ENCODE measurements around the gene SPAG16.
"Not testable (repeated sequence)": the region's sequence is repeated elsewhere in the genome, so short reads cannot be mapped to it uniquely, and the experiment has no call there.

Gene SPAG16

GRCh38 chr2:213678437-213679218 is 394.4 kb downstream of the SPAG16 start:
- Histone ChIP-seq H3K36me3 (ENCODE audit: control insufficient read depth, insufficient read depth, low read length) (no peaks in the 10 kb centered on the region), H3K23ac (ENCODE audit: low read length) (no peak overlapping the region), H3K27ac (ENCODE audit: low read depth, low read length) (no peak overlapping the region), H2BK120ac (ENCODE audit: low read depth, low read length) (no peak overlapping the region), H2BK15ac (replicated peaks; ENCODE audit: low read depth) (no peak overlapping the region), H3K27me3 (ENCODE audit: insufficient read depth, low read length, poor library complexity) (no peaks in the 10 kb centered on the region), H2BK5ac (ENCODE audit: low read length) (no peak overlapping the region), H3K18ac (ENCODE audit: low read length) (no peak overlapping the region), H3K56ac (ENCODE audit: low read length) (no peak overlapping the region), H3K79me1 (ENCODE audit: low read length) (no peaks in the 10 kb centered on the region), H3K4ac (ENCODE audit: low read depth, low read length) (no peak overlapping the region), H4K8ac (ENCODE audit: low read depth, low read length) (no peak overlapping the region), H3K4me2 (ENCODE audit: low read length) (no peak overlapping the region), H3K4me3 (ENCODE audit: low read length) (no peak overlapping the region), H3K4me1 (ENCODE audit: control insufficient read depth, low read depth, low read length) (no peaks in the 10 kb centered on the region), H3K79me2 (ENCODE audit: control insufficient read depth, insufficient read depth, low read length) (no peaks in the 10 kb centered on the region), H3K9ac (ENCODE audit: low read length) (no peak overlapping the region), H4K5ac (ENCODE audit: low read length) (no peak overlapping the region), H2AK5ac (ENCODE audit: low read length) (no peak overlapping the region)
- whole genome bisulfite sequencing (ENCODE audit: extremely low coverage, insufficient coverage, low lambda C conversion rate), result no CpG with 5 or more reads among the region's 6 CpGs
- no peak for DNase-seq

DNA sequence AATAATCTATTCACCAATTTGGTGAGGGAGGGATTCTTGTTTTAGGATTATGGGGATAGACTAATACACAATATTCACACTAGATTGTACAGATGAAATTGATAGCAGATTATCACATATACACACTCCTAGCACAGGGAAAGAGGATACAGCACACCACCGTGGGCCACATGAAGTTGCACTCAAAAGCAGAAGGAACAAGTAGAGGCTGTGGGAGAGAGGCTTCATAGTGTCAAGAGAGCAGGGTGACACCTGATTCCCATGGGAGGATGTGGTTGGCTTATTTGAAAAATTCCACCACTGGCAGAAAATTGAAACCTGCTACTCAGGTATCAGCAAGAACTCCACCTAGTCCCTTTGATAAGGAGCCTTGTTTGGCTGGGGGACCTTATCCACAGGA is 395.6 kb downstream of the SPAG16 start:
- no peaks in the 10 kb centered on the region for H3K4me1 ChIP-seq (ENCODE audit: control insufficient read depth, low read depth, low read length)
- H3K79me2 ChIP-seq (ENCODE audit: control insufficient read depth, insufficient read depth, low read length), result no peaks in the 10 kb centered on the region
- H3K56ac ChIP-seq (ENCODE audit: low read length), result no peak overlapping the region
- H2BK120ac ChIP-seq (ENCODE audit: low read depth, low read length), result no peak overlapping the region
- whole genome bisulfite sequencing (ENCODE audit: extremely low coverage, insufficient coverage, low lambda C conversion rate), result no CpG with 5 or more reads among the region's 1 CpG
- H3K18ac ChIP-seq (ENCODE audit: low read length), result no peak overlapping the region
- no peak overlapping the region for H3K23ac ChIP-seq (ENCODE audit: low read length)
- H2BK5ac ChIP-seq (ENCODE audit: low read length), result no peak overlapping the region
- H3K4ac ChIP-seq (ENCODE audit: low read depth, low read length), result no peak overlapping the region
- no peak overlapping the region for H4K8ac ChIP-seq (ENCODE audit: low read depth, low read length)
- H4K5ac ChIP-seq (ENCODE audit: low read length), result no peak overlapping the region
- no peaks in the 10 kb centered on the region for H3K36me3 ChIP-seq (ENCODE audit: control insufficient read depth, insufficient read depth, low read length)
- H3K27ac ChIP-seq (ENCODE audit: low read depth, low read length), result no peak overlapping the region
- DNase-seq, result no peak
- no peaks in the 10 kb centered on the region for H3K79me1 ChIP-seq (ENCODE audit: low read length)
- H3K27me3 ChIP-seq (ENCODE audit: insufficient read depth, low read length, poor library complexity), result no peaks in the 10 kb centered on the region
- no peak overlapping the region for H3K9ac ChIP-seq (ENCODE audit: low read length)
- H3K4me2 ChIP-seq (ENCODE audit: low read length), result no peak overlapping the region
- H2AK5ac ChIP-seq (ENCODE audit: low read length), result no peak overlapping the region
- H2BK15ac ChIP-seq (replicated peaks; ENCODE audit: low read depth), result no peak overlapping the region
- H3K4me3 ChIP-seq (ENCODE audit: low read length), result no peak overlapping the region

GRCh38 chr2:213682276-213682675 is 398.0 kb downstream of the SPAG16 start:
- Histone ChIP-seq H4K5ac (ENCODE audit: low read length) (no peak overlapping the region), H3K4me2 (ENCODE audit: low read length) (no peak overlapping the region), H3K79me2 (ENCODE audit: control insufficient read depth, insufficient read depth, low read length) (no peaks in the 10 kb centered on the region), H3K4ac (ENCODE audit: low read depth, low read length) (no peak overlapping the region), H3K9ac (ENCODE audit: low read length) (no peak overlapping the region), H3K18ac (ENCODE audit: low read length) (no peak overlapping the region), H4K8ac (ENCODE audit: low read depth, low read length) (no peak overlapping the region), H2BK5ac (ENCODE audit: low read length) (no peak overlapping the region), H3K56ac (ENCODE audit: low read length) (no peak overlapping the region), H3K23ac (ENCODE audit: low read length) (no peak overlapping the region), H3K27ac (ENCODE audit: low read depth, low read length) (no peak overlapping the region), H3K79me1 (ENCODE audit: low read length) (no peaks in the 10 kb centered on the region), H3K4me1 (ENCODE audit: control insufficient read depth, low read depth, low read length) (no peaks in the 10 kb centered on the region), H3K4me3 (ENCODE audit: low read length) (no peak overlapping the region), H2BK15ac (replicated peaks; ENCODE audit: low read depth) (no peak overlapping the region), H3K27me3 (ENCODE audit: insufficient read depth, low read length, poor library complexity) (no peaks in the 10 kb centered on the region), H3K36me3 (ENCODE audit: control insufficient read depth, insufficient read depth, low read length) (no peaks in the 10 kb centered on the region), H2BK120ac (ENCODE audit: low read depth, low read length) (no peak overlapping the region), H2AK5ac (ENCODE audit: low read length) (no peak overlapping the region)
- WGBS (ENCODE audit: extremely low coverage, insufficient coverage, low lambda C conversion rate), result no CpG with 5 or more reads among the region's 2 CpGs
- DNase-seq, result no peak

GRCh38 chr2:213688133-213688532 is 403.9 kb downstream of the SPAG16 start:
- Histone ChIP-seq H3K4me2 (ENCODE audit: low read length) (no peak overlapping the region), H2BK15ac (replicated peaks; ENCODE audit: low read depth) (no peak overlapping the region), H3K27ac (ENCODE audit: low read depth, low read length) (no peak overlapping the region), H3K27me3 (ENCODE audit: insufficient read depth, low read length, poor library complexity) (no peaks in the 10 kb centered on the region), H2AK5ac (ENCODE audit: low read length) (no peak overlapping the region), H4K5ac (ENCODE audit: low read length) (no peak overlapping the region), H3K79me1 (ENCODE audit: low read length) (no peaks in the 10 kb centered on the region), H3K36me3 (ENCODE audit: control insufficient read depth, insufficient read depth, low read length) (no peaks in the 10 kb centered on the region), H3K4ac (ENCODE audit: low read depth, low read length) (no peak overlapping the region), H3K4me1 (ENCODE audit: control insufficient read depth, low read depth, low read length) (no peaks in the 10 kb centered on the region), H2BK120ac (ENCODE audit: low read depth, low read length) (no peak overlapping the region), H3K56ac (ENCODE audit: low read length) (no peak overlapping the region), H3K79me2 (ENCODE audit: control insufficient read depth, insufficient read depth, low read length) (no peaks in the 10 kb centered on the region), H3K9ac (ENCODE audit: low read length) (no peak overlapping the region), H3K4me3 (ENCODE audit: low read length) (no peak overlapping the region), H3K23ac (ENCODE audit: low read length) (no peak overlapping the region), H4K8ac (ENCODE audit: low read depth, low read length) (no peak overlapping the region), H3K18ac (ENCODE audit: low read length) (no peak overlapping the region), H2BK5ac (ENCODE audit: low read length) (no peak overlapping the region)
- peak; percentile 8 for DNase-seq

DNA sequence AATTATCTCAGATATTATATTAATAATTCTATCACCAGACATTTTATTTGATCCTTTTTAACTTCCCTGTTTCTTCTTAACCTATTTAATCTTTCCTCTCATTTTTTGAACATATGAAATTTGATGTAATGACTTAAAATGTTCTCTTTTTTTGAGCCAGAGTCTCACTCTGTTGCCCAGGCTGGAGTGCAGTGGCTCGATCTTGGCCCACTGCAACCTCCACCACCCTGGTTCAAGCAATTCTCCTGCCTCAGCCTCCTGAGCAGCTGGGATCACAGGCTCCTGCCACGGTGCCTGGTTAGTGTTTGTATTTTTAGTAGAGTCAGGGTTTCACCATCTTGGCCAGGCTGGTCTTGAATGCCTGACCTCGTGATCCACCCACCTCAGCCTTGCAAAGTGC is 404.6 kb downstream of the SPAG16 start:
- H3K36me3 ChIP-seq (ENCODE audit: control insufficient read depth, insufficient read depth, low read length); H3K4ac ChIP-seq (ENCODE audit: low read depth, low read length); H3K4me1 ChIP-seq (ENCODE audit: control insufficient read depth, low read depth, low read length); H3K79me1 ChIP-seq (ENCODE audit: low read length); H3K79me2 ChIP-seq (ENCODE audit: control insufficient read depth, insufficient read depth, low read length); H2AK5ac ChIP-seq (ENCODE audit: low read length); H3K4me3 ChIP-seq (ENCODE audit: low read length); H3K9ac ChIP-seq (ENCODE audit: low read length); H3K27me3 ChIP-seq (ENCODE audit: insufficient read depth, low read length, poor library complexity); H3K56ac ChIP-seq (ENCODE audit: low read length); H2BK15ac ChIP-seq (replicated peaks; ENCODE audit: low read depth); DNase-seq; H2BK5ac ChIP-seq (ENCODE audit: low read length); H2BK120ac ChIP-seq (ENCODE audit: low read depth, low read length); H4K8ac ChIP-seq (ENCODE audit: low read depth, low read length); H4K5ac ChIP-seq (ENCODE audit: low read length); H3K23ac ChIP-seq (ENCODE audit: low read length); H3K18ac ChIP-seq (ENCODE audit: low read length); H3K27ac ChIP-seq (ENCODE audit: low read depth, low read length); H3K4me2 ChIP-seq (ENCODE audit: low read length): not testable (repeated sequence)
- no CpG with 5 or more reads among the region's 3 CpGs for WGBS (ENCODE audit: extremely low coverage, insufficient coverage, low lambda C conversion rate)

- Histone ChIP-seq H4K8ac (ENCODE audit: low read depth, low read length) (no peak overlapping the region), H2BK15ac (replicated peaks; ENCODE audit: low read depth) (no peak overlapping the region), H3K4ac (ENCODE audit: low read depth, low read length) (no peak overlapping the region), H3K27ac (ENCODE audit: low read depth, low read length) (no peak overlapping the region), H3K4me1 (ENCODE audit: control insufficient read depth, low read depth, low read length) (no peaks in the 10 kb centered on the region), H2BK120ac (ENCODE audit: low read depth, low read length) (no peak overlapping the region), H3K4me3 (ENCODE audit: low read length) (no peak overlapping the region), H2BK5ac (ENCODE audit: low read length) (no peak overlapping the region), H3K36me3 (ENCODE audit: control insufficient read depth, insufficient read depth, low read length) (no peaks in the 10 kb centered on the region), H4K5ac (ENCODE audit: low read length) (no peak overlapping the region), H3K4me2 (ENCODE audit: low read length) (no peak overlapping the region), H3K9ac (ENCODE audit: low read length) (no peak overlapping the region), H2AK5ac (ENCODE audit: low read length) (no peak overlapping the region), H3K23ac (ENCODE audit: low read length) (no peak overlapping the region), H3K56ac (ENCODE audit: low read length) (no peak overlapping the region), H3K79me1 (ENCODE audit: low read length) (no peaks in the 10 kb centered on the region), H3K27me3 (ENCODE audit: insufficient read depth, low read length, poor library complexity) (no peaks in the 10 kb centered on the region), H3K79me2 (ENCODE audit: control insufficient read depth, insufficient read depth, low read length) (no peaks in the 10 kb centered on the region), H3K18ac (ENCODE audit: low read length) (no peak overlapping the region)
- no peak for DNase-seq
- no CpG with 5 or more reads among the region's 1 CpG for WGBS (ENCODE audit: extremely low coverage, insufficient coverage, low lambda C conversion rate)
Measured at GRCh38 chr2:213689585-213689984, 405.3 kb downstream of the SPAG16 start.
